Mesendoderm (in vitro differentiated cells): ENCODE results near the gene TAS2R40.

ENCODE experiments used
- DNase-seq: peaks from one replicate; pipeline ENCODE4 v3.0.0; 2013
- H2AK5ac ChIP-seq: 2 replicates; pipeline ENCODE4 v1.6.1; 2013; ENCODE audit warnings: low read length, inconsistent platforms
- H2BK120ac ChIP-seq: 2 replicates; pipeline ENCODE4 v1.6.1; 2013; ENCODE audit warnings: low read depth, mild to moderate bottlenecking, low read length, moderate library complexity, mixed read lengths
- H2BK15ac ChIP-seq: replicated peaks from 2 replicates; pipeline ENCODE4 v1.6.1; 2013; ENCODE audit warnings: low read depth, mild to moderate bottlenecking, moderate library complexity
- H2BK5ac ChIP-seq: 2 replicates; pipeline ENCODE4 v1.6.1; 2013; ENCODE audit warnings: low read length, inconsistent platforms
- H3K18ac ChIP-seq: 2 replicates; pipeline ENCODE4 v1.6.1; 2013; ENCODE audit warnings: mild to moderate bottlenecking, low read length, mixed read lengths
- H3K23ac ChIP-seq: one replicate; pipeline ENCODE4 v1.6.1; 2013; ENCODE audit warnings: low read length
- H3K27ac ChIP-seq: 2 replicates; pipeline ENCODE4 v1.5.1; 2013; ENCODE audit warnings: low read depth, mild to moderate bottlenecking, inconsistent platforms, low read length, moderate library complexity
- H3K27me3 ChIP-seq: 2 replicates; pipeline ENCODE4 v1.6.1; 2013; ENCODE audit warnings: low read length, control low read depth, mild to moderate bottlenecking, inconsistent platforms; ENCODE audit not compliant: insufficient read depth, poor library complexity
- H3K36me3 ChIP-seq: 2 replicates; pipeline ENCODE4 v1.6.1; 2013; ENCODE audit warnings: low read length, inconsistent platforms; ENCODE audit not compliant: control insufficient read depth, insufficient read depth
- H3K4ac ChIP-seq: one replicate; pipeline ENCODE4 v1.6.1; 2013; ENCODE audit warnings: low read depth, mild to moderate bottlenecking, low read length, moderate library complexity
- H3K4me1 ChIP-seq: 2 replicates; pipeline ENCODE4 v1.6.1; 2013; ENCODE audit warnings: low read depth, low read length, inconsistent platforms; ENCODE audit not compliant: control insufficient read depth
- H3K4me2 ChIP-seq: 2 replicates; pipeline ENCODE4 v1.6.1; 2013; ENCODE audit warnings: low read length
- H3K4me3 ChIP-seq: 2 replicates; pipeline ENCODE4 v1.5.1; 2013; ENCODE audit warnings: mild to moderate bottlenecking, low read length
- H3K56ac ChIP-seq: one replicate; pipeline ENCODE4 v1.6.1; 2013; ENCODE audit warnings: low read length
- H3K79me1 ChIP-seq: 2 replicates; pipeline ENCODE4 v1.6.1; 2013; ENCODE audit warnings: low read length, inconsistent platforms
- H3K79me2 ChIP-seq: 2 replicates; pipeline ENCODE4 v1.6.1; 2013; ENCODE audit warnings: mild to moderate bottlenecking, low read length; ENCODE audit not compliant: control insufficient read depth, insufficient read depth
- H3K9ac ChIP-seq: 2 replicates; pipeline ENCODE4 v1.6.1; 2013; ENCODE audit warnings: low read length, inconsistent platforms
- H4K5ac ChIP-seq: one replicate; pipeline ENCODE4 v1.6.1; 2013; ENCODE audit warnings: low read length
- H4K8ac ChIP-seq: one replicate; pipeline ENCODE4 v1.6.1; 2013; ENCODE audit warnings: low read depth, mild to moderate bottlenecking, control low read depth, low read length, moderate library complexity
- WGBS: extraction: QIAGEN DNeasy Blood & Tissue Kit; methylation state at CpG from one replicate; pipeline ENCODE4 v1.1.7; 2013; ENCODE audit warnings: low lambda C conversion rate, missing lambda C conversion rate; ENCODE audit not compliant: insufficient coverage; ENCODE audit errors: extremely low coverage; 5-methylcytosine and 5-hydroxymethylcytosine counted together

Gene TAS2R40

DNA sequence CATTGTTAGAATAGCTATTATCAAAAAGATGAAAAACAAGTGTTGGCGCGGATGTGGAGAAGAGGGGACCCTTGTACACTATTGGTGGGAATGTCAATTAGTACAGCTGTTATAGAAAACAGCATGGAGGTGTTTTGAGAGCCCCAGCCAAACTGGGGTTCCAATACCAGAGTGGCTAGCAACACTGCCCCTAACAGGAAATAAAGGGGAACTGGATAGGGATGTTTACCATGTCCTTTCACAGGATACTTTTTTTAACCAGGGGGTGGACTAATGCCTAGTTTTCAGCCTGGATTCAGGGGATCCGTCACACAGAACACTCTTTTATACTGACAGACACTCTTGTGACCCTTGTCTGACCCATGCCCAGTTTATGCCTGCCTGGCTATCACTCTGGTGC lies 34.5 kb downstream of the TAS2R40 start:
- Histone ChIP-seq H2BK5ac (no peak overlapping the region), H3K9ac (no peak overlapping the region), H2BK120ac (no peak overlapping the region), H3K27me3 (no peaks in the 10 kb centered on the region), H3K23ac (no peak overlapping the region), H3K56ac (no peak overlapping the region), H4K5ac (no peak overlapping the region), H3K18ac (no peak overlapping the region), H3K4me3 (no peak overlapping the region), H2AK5ac (no peak overlapping the region), H3K79me2 (no peaks in the 10 kb centered on the region), H4K8ac (no peak overlapping the region), H3K27ac (no peak overlapping the region), H2BK15ac (no peak overlapping the region), H3K4me2 (no peak overlapping the region), H3K4me1 (no peaks in the 10 kb centered on the region), H3K79me1 (no peaks in the 10 kb centered on the region), H3K36me3 (no peaks in the 10 kb centered on the region), H3K4ac (no peak overlapping the region)
- DNase-seq: no peak
- WGBS: no CpG with 5 or more reads among the region's 3 CpGs

DNA sequence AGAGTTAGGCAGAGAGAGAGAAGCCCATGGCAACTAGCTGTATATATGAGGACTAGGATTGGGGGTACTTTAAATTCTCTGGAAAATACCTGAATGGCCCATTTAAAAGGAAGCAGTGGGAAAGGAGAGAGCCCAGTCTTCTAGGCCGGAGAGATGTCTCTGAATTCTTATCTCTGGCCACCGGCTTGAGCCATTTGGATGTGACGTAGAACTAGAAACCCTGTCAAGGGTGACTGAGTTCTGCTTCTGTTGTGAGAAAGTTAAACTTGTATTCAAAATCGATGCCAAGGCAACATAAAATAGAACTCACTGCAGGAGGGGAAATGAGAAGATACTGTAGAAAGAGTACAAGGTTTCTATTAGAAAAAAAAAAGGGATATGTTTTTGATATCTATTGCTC lies 35.1 kb downstream of the TAS2R40 start:
- Histone ChIP-seq H3K79me1 (no peaks in the 10 kb centered on the region), H3K27ac (no peak overlapping the region), H3K27me3 (no peaks in the 10 kb centered on the region), H3K4me3 (no peak overlapping the region), H2BK120ac (no peak overlapping the region), H3K4me2 (no peak overlapping the region), H3K36me3 (no peaks in the 10 kb centered on the region), H3K56ac (no peak overlapping the region), H4K8ac (no peak overlapping the region), H3K4ac (no peak overlapping the region), H3K9ac (no peak overlapping the region), H3K23ac (no peak overlapping the region), H2AK5ac (no peak overlapping the region), H3K79me2 (no peaks in the 10 kb centered on the region), H3K4me1 (no peaks in the 10 kb centered on the region), H4K5ac (no peak overlapping the region), H3K18ac (no peak overlapping the region), H2BK5ac (no peak overlapping the region), H2BK15ac (no peak overlapping the region)
- DNase-seq: no peak
- WGBS: no CpG with 5 or more reads among the region's 4 CpGs

DNA sequence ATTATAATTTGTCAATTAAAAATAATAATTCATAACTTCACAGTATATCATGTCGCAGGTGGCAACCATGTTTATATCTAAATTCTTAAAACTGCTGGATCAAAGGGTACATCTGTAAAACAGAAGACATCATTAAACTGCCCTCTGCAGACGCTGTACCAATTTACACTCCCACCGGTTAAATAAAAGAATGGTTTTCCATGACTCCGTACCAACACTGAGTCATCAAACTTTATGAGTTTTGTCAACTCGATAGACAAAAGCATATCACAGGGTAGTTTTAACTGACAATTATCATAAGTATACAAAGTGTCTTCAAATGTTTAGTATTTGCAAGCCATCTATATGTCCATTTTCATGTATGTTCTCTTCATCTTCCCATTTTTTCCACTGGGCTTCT lies 35.7 kb downstream of the TAS2R40 start:
- Histone ChIP-seq H2AK5ac (no peak overlapping the region), H2BK120ac (no peak overlapping the region), H3K27me3 (no peaks in the 10 kb centered on the region), H4K8ac (no peak overlapping the region), H4K5ac (no peak overlapping the region), H3K27ac (no peak overlapping the region), H3K79me2 (no peaks in the 10 kb centered on the region), H3K18ac (no peak overlapping the region), H3K4me1 (no peaks in the 10 kb centered on the region), H3K79me1 (no peaks in the 10 kb centered on the region), H3K36me3 (no peaks in the 10 kb centered on the region), H3K4ac (no peak overlapping the region), H2BK5ac (no peak overlapping the region), H3K4me2 (no peak overlapping the region), H2BK15ac (no peak overlapping the region), H3K23ac (no peak overlapping the region), H3K4me3 (no peak overlapping the region), H3K56ac (no peak overlapping the region), H3K9ac (no peak overlapping the region)
- 100% methylated on average over 1 of the region's 5 CpGs for whole genome bisulfite sequencing
- DNase-seq: no peak

DNA sequence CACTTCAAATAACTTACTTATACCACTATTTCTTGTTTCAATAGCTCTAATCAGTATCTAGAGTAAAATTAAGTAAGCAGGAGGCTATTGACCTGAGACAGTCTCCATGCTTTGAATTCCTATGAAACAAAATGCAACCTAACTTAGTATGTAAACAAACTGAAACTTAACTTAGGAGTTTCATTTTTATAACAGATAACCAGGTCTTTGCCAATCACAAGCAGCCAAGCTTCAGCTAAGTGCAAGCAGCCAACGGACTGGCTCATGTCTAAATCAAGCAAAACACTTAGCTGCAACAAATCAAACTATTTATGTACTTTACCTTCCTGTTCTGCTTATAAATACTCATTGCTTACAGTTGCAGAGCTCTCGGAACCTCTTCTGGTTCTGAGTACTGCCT lies 37.0 kb downstream of the TAS2R40 start:
- no peak overlapping the region for H3K4me3 ChIP-seq
- H3K9ac ChIP-seq: no peak overlapping the region
- H4K5ac ChIP-seq: no peak overlapping the region
- H3K27ac ChIP-seq: no peak overlapping the region
- H3K4me2 ChIP-seq: no peak overlapping the region
- H4K8ac ChIP-seq: no peak overlapping the region
- H3K4me1 ChIP-seq: no peaks in the 10 kb centered on the region
- no peak overlapping the region for H2BK15ac ChIP-seq
- no peak overlapping the region for H3K18ac ChIP-seq
- WGBS: no CpG with 5 or more reads among the region's 2 CpGs
- H3K79me2 ChIP-seq: no peaks in the 10 kb centered on the region
- H3K27me3 ChIP-seq: no peaks in the 10 kb centered on the region
- H3K4ac ChIP-seq: no peak overlapping the region
- no peak overlapping the region for H3K23ac ChIP-seq
- no peak for DNase-seq
- no peaks in the 10 kb centered on the region for H3K36me3 ChIP-seq
- H2BK5ac ChIP-seq: no peak overlapping the region
- H3K56ac ChIP-seq: no peak overlapping the region
- H3K79me1 ChIP-seq: no peaks in the 10 kb centered on the region
- H2BK120ac ChIP-seq: no peak overlapping the region
- no peak overlapping the region for H2AK5ac ChIP-seq

DNA sequence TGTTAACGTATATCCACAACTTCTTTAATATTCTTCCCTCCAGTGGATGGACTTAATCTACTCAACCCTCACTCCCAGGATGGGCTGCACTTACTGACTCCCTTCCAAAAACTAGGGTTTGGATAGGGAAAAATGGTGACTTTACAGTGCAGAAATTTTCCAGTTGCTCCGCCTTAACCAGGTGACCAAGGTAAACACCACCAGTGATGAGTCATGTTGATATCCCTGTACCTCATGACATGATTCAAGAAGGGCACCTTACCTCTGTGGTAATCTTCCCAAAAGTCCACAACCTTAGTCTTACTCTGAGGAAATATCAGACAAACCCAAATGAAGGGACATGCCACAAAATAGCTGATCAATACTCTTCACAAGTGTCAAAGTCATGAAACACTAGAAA lies 37.9 kb downstream of the TAS2R40 start:
- Histone ChIP-seq H3K4ac (no peak overlapping the region), H2AK5ac (no peak overlapping the region), H2BK15ac (no peak overlapping the region), H2BK120ac (no peak overlapping the region), H3K27me3 (no peaks in the 10 kb centered on the region), H4K5ac (no peak overlapping the region), H3K56ac (no peak overlapping the region), H3K18ac (no peak overlapping the region), H2BK5ac (no peak overlapping the region), H3K27ac (no peak overlapping the region), H3K4me3 (no peak overlapping the region), H3K79me2 (no peaks in the 10 kb centered on the region), H3K79me1 (no peaks in the 10 kb centered on the region), H4K8ac (no peak overlapping the region), H3K4me1 (no peaks in the 10 kb centered on the region), H3K4me2 (no peak overlapping the region), H3K36me3 (no peaks in the 10 kb centered on the region), H3K23ac (no peak overlapping the region), H3K9ac (no peak overlapping the region)
- DNase-seq: peak; percentile 13
- WGBS: no CpG with 5 or more reads among the region's 2 CpGs

DNA sequence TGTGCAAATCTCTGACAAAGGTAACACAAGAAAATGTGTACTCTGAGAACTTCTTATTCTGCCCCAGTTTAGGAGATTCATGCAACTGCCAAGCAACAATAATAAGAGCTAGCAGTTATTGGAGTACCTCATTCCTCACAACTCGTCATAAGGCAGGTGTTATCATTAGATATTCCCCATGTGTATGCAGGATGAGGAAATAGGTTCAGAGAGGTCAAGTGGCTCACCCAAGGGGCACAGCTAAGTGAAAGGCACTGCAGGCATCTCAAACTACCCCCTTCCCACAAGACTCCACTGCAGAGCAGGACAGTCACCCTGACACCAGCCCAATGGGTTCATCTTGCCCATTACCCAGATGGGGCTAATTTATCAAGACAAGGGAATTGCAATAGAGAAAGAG lies 40.1 kb downstream of the TAS2R40 start:
- no CpG with 5 or more reads among the region's 1 CpG for WGBS
- no peak overlapping the region for H2BK120ac ChIP-seq
- H3K4me3 ChIP-seq: no peak overlapping the region
- H3K4me2 ChIP-seq: no peak overlapping the region
- H3K27ac ChIP-seq: no peak overlapping the region
- H3K18ac ChIP-seq: no peak overlapping the region
- DNase-seq: no peak
- no peaks in the 10 kb centered on the region for H3K79me1 ChIP-seq
- H4K8ac ChIP-seq: no peak overlapping the region
- no peak overlapping the region for H3K4ac ChIP-seq
- H3K23ac ChIP-seq: no peak overlapping the region
- no peak overlapping the region for H2AK5ac ChIP-seq
- H4K5ac ChIP-seq: no peak overlapping the region
- H3K27me3 ChIP-seq: no peaks in the 10 kb centered on the region
- H3K79me2 ChIP-seq: no peaks in the 10 kb centered on the region
- H3K4me1 ChIP-seq: no peaks in the 10 kb centered on the region
- no peak overlapping the region for H3K9ac ChIP-seq
- no peak overlapping the region for H3K56ac ChIP-seq
- no peak overlapping the region for H2BK15ac ChIP-seq
- H3K36me3 ChIP-seq: no peaks in the 10 kb centered on the region
- H2BK5ac ChIP-seq: no peak overlapping the region
